ENCODE data around the gene PER1.

Gene PER1

DNA sequence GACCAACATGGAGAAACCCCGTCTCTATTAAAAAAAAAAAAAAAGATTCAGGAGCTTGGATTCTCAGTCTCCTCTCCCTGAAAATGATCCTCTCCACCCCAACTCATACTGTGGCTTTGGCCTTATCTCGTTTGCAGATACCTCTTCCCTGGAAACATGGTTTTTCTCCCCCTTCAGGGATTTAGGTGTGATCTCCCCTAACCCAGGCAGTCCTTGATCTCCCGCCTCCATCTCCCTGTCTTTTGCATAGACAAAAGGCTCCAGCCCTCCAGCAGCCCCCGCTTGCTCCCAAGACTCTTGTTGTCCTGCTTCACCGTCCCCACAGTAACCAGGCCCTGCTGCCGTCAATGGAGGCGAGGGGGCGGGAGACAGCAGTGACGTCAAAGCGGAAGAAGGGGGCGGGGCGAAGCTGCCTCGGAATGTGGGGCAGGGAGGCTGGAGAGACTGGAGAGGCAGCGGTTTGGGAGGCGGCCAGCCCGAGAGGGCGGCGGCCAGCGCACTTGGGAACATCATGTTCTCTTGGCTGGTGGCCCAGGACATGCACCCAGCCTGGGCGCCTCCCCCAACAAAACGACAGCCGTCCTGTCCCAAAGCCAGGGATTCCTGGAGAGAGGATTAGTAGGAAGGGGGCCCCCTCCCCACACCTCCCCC lies 1.9 kb upstream of the PER1 start:
- DNase-seq, result peak; percentile 99

DNA sequence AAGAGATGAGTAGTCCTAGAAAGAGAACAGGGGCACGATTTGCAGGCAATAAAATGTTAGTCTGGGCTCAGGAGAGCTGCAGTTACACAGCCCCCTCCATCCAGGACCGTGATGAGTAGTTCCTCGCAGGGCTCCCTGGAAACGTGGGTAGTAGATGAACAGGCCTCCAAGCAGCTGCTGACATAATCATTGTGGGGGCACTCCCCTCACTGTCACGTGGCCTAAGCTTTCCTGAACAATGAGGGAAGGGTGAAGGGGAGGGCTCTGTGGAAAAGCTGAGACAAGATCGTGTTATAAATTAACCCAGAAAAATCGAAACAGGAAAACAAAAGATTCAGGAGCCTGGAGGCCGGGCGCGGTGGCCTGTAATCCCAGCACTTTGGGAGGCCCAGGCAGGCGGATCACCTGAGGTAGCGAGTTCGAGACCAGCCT lies 1.3 kb upstream of the PER1 start:
- peak; percentile 95 for DNase-seq

DNA sequence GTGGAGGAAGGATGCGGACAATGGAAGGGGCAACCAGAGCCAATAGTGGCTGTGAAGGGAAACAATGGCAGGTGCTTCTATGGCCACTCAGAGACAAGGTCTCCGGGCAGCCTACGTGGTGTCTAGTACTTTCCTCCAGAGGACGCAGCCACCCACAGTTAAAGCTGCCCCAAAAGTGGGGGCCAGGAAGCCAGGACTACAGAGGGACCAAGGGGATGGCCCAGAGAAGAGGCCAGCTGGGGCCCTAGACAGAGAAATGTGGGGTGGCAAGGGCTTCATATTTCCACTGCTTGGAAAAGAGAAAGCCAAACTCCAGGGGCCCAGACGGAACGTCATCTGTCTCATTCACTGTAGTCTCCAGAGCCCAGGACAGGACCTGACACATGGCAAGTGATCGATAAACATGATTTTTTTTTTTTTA lies 837 bp upstream of the PER1 start:
- no peak for DNase-seq

DNA sequence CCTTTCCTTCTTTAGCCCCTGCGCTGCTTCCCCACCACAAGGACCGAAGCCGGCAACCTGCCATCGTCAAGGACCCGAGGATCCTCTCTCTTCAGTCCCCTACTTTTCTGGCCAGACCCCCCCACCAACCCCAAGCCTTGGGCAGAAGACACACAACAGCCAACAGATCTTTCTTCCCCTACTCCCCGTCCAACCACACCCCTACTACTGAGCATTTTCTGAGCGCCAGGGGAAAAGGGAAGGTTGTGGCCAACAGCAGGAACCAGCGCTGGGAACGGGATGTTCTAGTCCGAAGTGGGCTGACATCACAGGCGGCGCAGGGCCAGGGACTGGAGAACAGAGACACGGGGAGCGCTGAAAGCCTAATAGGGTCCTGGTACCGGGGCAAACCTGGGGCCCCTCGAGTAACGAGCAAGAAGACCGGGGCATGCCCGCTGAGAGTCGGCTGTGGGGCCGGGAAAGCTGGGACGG lies 528 bp downstream of the PER1 start:
- peak; percentile 56 for DNase-seq

DNA sequence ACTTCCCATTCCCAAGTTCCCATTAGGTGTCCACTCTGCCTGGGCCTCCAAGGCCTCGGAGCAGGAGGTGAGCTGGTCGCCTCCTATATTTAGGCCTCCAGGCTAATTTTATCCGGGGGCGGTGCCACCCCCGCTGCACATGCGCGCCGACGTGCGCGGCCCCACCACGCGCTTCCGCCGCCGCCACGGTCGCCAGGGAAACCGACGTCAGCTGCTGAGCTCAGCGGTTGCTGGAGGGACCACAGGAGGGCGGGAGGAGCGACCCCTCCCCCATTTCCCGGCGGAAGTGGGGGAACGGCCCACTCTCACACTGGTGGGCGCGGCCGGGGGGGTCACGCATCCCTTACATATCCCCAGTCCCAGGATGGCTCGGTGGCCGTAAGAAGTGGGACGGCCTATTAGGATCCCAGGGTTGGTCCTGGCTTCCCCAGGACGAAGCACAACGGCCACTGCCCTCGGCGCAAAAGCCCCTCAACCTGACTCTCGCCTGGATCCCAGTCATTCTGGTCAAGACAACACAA lies 1.0 kb downstream of the PER1 start:
- DNase-seq, result peak; percentile 89

GRCh38 chr17:8150194-8151119 lies 1.7 kb downstream of the PER1 start:
- no peak for DNase-seq

DNA sequence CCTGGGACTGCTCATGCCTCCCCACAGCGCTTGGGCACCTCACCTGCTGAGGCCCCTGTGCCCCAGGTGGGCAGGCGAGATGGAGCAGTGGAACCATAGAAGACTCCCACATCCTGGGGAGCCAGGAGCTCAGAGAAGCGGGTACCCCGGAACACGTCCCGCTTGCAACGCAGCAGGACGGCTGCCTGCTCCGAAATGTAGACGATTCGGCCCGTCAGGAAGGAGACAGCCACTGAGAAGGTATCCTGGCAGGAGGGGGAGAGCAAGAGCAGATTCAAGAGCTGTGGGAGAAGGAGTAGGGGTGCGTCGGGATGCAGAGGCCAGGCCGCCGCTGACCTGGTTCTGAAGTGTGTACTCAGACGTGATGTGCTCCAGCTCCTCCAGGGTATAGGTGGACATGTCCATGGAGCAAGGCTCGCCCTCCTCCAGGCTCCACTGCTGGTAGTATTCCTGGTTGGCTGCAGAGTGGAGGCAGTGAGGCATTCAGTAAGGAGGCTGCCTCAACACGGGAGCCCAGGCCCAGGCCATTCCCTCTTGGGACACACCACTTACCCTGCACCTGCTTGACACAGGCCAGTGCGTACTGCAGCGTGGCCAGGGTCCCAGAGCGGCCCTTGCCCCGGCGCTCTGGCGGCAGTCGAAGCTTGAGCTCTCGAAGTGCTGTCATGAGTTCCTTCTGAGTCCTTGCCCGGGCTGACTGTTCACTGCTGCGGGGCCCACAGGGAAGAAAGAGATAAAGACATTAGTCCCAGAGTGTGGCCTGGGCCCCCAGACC lies 2.6 kb downstream of the PER1 start:
- DNase-seq, result no peak

GRCh38 chr17:8148560-8148959 lies 3.6 kb downstream of the PER1 start:
- no peak for DNase-seq

GRCh38 chr17:8147805-8148404 lies 4.3 kb downstream of the PER1 start:
- DNase-seq, result no peak

DNA sequence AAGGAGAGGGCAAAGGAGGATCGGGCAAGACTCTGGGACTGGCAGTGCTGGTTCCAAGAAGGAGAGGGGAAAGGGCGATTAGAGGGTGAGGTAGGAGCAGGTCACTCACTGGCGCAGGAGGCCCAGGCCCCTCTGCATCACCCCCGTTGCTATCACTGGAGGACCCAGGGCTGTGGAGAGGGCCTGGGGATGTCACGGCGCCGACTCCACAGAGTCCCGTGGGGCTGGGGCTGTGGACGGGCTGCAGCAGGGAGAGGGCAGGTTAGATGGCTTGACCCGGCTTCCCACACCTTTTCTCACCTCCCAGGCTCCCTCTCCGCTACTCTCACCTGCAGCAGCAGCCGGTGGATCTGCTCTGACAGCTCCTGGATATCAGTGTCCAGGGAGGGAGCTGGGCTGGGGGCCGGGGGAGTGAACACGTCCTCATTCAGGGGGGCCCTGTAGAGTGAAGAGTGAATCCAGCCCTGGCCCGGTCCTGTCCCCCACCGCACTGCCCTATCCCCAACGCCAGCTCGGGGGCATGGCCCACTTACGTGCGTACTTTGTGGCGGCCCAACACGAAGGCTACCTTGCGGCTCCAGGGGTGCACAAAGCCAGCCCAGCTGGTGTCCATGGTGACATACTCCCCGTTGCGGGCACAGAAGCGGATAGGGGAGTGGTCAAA lies 4.9 kb downstream of the PER1 start:
- no peak for DNase-seq

- DNase-seq, result no peak
Observed at GRCh38 chr17:8146381-8147140, 5.6 kb downstream of the PER1 start.

- no peak for DNase-seq
Observed at GRCh38 chr17:8145811-8146210, 6.4 kb downstream of the PER1 start.

DNA sequence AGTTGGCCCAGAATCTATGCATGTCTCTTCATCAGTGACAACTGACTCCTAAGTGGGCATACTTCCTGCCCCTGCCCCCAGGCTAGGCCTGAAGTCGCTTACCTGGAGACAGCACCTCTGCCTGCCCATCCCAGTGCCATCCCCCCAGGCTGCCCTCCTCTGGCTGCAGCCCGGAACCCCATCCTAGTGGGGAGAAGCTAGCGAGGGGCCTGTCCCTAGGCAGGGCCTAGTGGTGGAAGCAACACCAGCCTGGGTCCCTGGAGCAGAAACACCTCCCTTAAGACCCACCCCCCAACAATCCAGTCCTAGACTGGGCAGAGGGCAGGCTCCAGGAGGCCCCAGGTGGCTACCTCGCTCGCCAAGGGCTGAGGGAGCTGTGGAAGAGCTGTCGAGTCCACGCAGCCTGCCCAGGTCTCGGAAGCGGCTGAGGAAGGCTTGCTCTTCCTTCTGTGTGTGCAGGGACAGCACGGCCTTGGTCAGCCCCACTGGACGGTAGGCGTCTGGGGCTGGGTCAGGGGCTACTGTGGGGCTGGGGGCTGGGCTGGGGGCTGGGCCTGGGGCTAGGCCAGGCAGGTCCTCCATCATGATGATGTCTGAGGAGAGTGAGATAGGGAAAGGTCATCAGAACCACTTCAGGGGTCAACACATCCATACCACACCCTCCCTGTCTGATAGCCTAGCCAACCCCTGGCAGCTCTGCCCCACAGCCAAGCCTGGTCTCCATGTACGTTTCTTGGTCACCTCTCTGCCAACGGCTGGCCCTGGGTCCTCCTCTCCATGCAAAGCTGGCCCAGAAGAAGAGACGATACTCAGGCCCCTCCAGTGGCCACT lies 7.6 kb downstream of the PER1 start:
- DNase-seq, result no peak

GRCh38 chr17:8143581-8144400 lies 8.4 kb downstream of the PER1 start:
- no peak for DNase-seq

- DNase-seq, result no peak
Observed at GRCh38 chr17:8142887-8143580, 9.2 kb downstream of the PER1 start.

- DNase-seq, result no peak
Observed at GRCh38 chr17:8142158-8142886, 9.9 kb downstream of the PER1 start.

- no peak for DNase-seq
Observed at GRCh38 chr17:8141741-8142140, 10.5 kb downstream of the PER1 start.

GRCh38 chr17:8141045-8141444 lies 11.2 kb downstream of the PER1 start:
- DNase-seq, result no peak
